HUES64 (cell line): Measurements from ENCODE around the gene ZNF43.

Experiments
- H3K27ac ChIP-seq: 2 replicates; pipeline ENCODE4 v1.7.0; 2013; ENCODE audit warnings: low read depth, low read length, inconsistent platforms
- H3K27me3 ChIP-seq: 2 replicates; pipeline ENCODE4 v1.6.1; 2013; ENCODE audit warnings: mild to moderate bottlenecking, low read length; ENCODE audit not compliant: insufficient read depth
- H3K36me3 ChIP-seq: 2 replicates; pipeline ENCODE4 v1.6.1; 2013; ENCODE audit warnings: mild to moderate bottlenecking, low read length; ENCODE audit not compliant: insufficient read depth
- H3K4me1 ChIP-seq: 2 replicates; pipeline ENCODE4 v1.6.1; 2013; ENCODE audit warnings: mild to moderate bottlenecking, low read length, moderate library complexity; ENCODE audit not compliant: insufficient read depth
- H3K4me3 ChIP-seq: 2 replicates; pipeline ENCODE4 v1.5.1; 2013; ENCODE audit warnings: mild to moderate bottlenecking, low read length, moderate library complexity
- H3K9ac ChIP-seq: 2 replicates; pipeline ENCODE4 v1.6.1; 2013; ENCODE audit warnings: mild to moderate bottlenecking, low read depth, low read length
- H3K9me3 ChIP-seq: 2 replicates; pipeline ENCODE4 v1.6.1; 2013; ENCODE audit warnings: low read depth, low read length; ENCODE audit not compliant: insufficient read depth
- WGBS: fragments of 150-250, 120-280 bp; methylation state at CpG from one replicate; pipeline ENCODE4 v1.1.7; 2013; ENCODE audit warnings: missing lambda C conversion rate; 5-methylcytosine and 5-hydroxymethylcytosine counted together

ZNF43 gene

DNA sequence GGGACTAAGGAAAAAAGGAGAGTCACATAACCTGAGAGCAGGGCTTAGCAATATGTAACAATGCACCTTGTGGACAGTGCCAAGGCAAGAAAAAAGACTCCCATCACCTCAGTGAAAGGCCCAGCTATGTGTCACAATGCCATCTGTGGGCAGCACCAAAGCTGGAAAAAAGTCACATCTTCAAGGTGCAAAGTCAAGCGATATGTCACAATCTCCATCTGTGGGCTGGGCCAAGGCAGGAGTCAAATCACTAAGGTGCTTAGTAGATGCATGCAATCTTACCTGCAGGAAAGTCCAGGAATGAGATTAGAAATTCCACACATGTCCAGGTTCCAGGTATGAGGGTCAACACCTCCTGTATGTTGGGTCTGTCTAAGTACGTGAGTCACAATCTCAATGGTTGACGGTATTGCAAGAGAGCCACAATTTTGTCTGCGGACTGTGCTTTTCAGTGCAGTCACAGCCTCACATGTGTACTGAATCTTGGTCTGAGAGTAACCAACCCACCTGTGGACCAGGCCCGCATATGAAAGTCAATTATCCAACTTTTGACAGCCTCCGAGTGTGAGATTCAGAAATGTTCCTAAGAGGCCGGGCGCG lies 14.8 kb upstream of the ZNF43 start:
- Histone ChIP-seq H3K9me3 (peaks cover 4% of the 10 kb centered on the region; the same call in 1 of the 2 replicates), H3K4me3 (peak overlapping the region; percentile 98), H3K4me1 (peaks cover 13% of the 10 kb centered on the region; the same call in 1 of the 2 replicates), H3K9ac (peak overlapping the region; percentile 99), H3K27me3 (no peaks in the 10 kb centered on the region; the same call in 1 of the 2 replicates), H3K36me3 (peaks cover 49% of the 10 kb centered on the region), H3K27ac (no peak overlapping the region)
- 48% methylated on average over 9 of the region's 9 CpGs for WGBS

DNA sequence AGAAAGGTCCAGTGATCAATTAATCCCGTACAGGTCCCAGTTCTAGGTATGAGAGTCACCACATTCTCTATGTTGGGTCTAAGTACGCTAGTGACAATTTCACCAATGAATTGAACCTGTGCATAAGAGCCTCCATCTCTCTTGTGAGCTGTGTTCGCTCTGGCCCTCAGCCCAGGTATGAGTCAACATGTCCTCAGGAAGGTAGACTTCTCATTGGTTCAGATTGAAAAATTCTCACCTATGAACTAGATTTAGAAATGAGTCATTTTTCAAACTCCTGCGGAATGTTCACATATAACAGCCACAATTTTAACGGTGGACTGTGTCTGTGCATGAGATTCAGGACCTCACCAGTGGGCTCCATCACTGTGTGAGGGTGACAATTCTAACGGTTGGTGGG lies 12.7 kb upstream of the ZNF43 start:
- H3K9me3 ChIP-seq, result peaks cover 4% of the 10 kb centered on the region; the same call in 1 of the 2 replicates
- H3K27me3 ChIP-seq, result no peaks in the 10 kb centered on the region
- no peak overlapping the region for H3K9ac ChIP-seq
- peaks cover 13% of the 10 kb centered on the region; the same call in 1 of the 2 replicates for H3K4me1 ChIP-seq
- no peak overlapping the region for H3K27ac ChIP-seq
- H3K36me3 ChIP-seq, result peaks cover 66% of the 10 kb centered on the region
- no peak overlapping the region for H3K4me3 ChIP-seq
- WGBS, result 80% methylated on average over 5 of the region's 6 CpGs

DNA sequence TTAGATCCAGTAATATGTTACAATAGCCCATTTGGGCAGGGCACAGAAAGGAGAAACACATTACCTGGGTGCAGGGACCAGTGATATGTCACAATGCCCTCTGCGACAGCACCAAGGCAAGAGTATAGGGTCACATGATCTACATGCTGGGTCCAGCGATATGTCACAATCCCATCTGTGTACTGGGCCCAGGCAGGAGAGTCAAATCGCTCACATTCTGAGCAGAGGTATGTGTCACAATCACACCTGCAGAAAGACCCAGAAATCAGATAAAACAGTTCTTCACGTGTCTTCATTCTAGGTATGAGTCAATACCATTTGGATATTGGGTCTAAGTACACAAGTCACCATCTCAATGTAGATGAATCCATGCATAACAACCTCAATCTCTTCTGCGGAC lies 7.1 kb upstream of the ZNF43 start:
- H3K27me3 ChIP-seq, result no peaks in the 10 kb centered on the region
- no peak overlapping the region for H3K4me3 ChIP-seq
- no peak overlapping the region for H3K27ac ChIP-seq
- H3K4me1 ChIP-seq, result no peaks in the 10 kb centered on the region
- H3K9me3 ChIP-seq, result no peaks in the 10 kb centered on the region
- 96% methylated on average over 5 of the region's 5 CpGs for WGBS
- H3K9ac ChIP-seq, result no peak overlapping the region
- peaks cover 92% of the 10 kb centered on the region for H3K36me3 ChIP-seq

DNA sequence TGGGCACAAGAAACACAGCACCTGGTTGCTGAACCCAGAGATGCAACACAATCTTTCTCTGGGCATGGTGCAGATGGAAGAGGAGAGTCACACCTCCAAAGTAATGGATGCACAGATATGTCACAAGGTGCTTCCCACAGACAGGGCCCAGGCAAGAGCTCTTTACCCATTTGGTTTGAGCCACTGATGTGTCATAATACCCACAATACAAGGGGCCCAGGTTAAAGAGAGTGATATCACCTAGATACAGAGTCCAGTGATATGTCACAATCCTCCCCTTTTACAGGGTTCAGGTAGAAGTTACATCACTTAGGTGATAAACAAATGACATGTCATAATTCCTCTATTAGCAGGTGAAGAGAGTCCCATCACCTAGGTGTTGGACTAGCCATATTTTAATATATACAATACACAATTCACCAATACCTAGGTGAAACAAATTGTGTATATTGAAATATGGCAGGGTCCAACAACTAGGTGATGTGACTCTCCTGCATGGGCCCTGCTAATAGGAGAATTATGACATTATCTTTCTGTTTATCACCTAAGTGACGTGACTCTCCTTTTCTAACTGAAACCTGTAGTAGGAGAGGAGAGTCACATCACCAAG lies 5.6 kb upstream of the ZNF43 start:
- Histone ChIP-seq H3K9ac (no peak overlapping the region), H3K36me3 (peaks cover 89% of the 10 kb centered on the region), H3K9me3 (no peaks in the 10 kb centered on the region), H3K4me3 (no peak overlapping the region), H3K27ac (no peak overlapping the region), H3K27me3 (no peaks in the 10 kb centered on the region), H3K4me1 (peaks cover 6% of the 10 kb centered on the region)
- WGBS, result 78% methylated on average over 1 of the region's 1 CpG

DNA sequence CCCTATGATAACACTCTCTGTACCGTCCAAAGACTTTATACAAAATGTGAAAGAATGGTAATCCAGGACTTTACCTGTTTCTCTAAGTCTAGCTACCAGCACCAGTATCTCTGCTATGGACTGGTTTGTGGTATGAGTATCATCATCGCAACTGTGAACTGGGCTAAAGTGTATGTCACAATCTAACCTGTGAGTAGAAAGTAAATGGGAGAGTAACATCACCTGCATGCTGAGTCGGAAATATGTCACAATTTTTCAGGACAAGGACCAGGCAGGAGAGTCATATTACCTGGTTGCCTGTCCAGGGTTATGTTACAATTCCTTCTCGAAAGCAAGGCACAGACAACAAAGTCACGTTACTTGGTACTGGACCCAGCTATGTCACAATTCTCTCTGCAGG lies 5.1 kb upstream of the ZNF43 start:
- Histone ChIP-seq H3K36me3 (peaks cover 84% of the 10 kb centered on the region), H3K9me3 (no peaks in the 10 kb centered on the region)
- WGBS, result 95% methylated on average over 5 of the region's 5 CpGs

DNA sequence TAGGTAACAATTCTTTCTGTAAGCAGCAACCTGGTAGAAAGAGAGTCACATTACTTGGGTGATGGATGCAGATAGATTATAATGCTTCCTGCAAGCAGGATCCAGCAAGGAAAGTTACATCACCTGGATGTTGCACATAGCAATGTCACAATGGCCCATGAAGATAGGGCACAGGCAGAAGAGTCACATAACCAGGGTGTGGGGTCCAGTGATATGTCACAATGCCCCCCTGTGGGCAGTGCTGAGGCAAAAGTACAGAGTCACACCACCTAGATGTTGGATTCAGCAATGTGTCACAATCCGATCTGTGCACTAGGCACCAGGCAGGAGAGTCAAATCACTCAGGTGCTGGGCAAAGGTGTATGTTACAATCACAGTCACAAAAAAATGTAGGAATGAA lies 4.0 kb upstream of the ZNF43 start:
- Histone ChIP-seq H3K4me3 (no peak overlapping the region), H3K27me3 (no peaks in the 10 kb centered on the region), H3K9ac (no peak overlapping the region), H3K9me3 (no peaks in the 10 kb centered on the region), H3K36me3 (peaks cover 74% of the 10 kb centered on the region), H3K27ac (no peak overlapping the region), H3K4me1 (peaks cover 9% of the 10 kb centered on the region)
- 100% methylated on average over 1 of the region's 1 CpG for WGBS

More for the DNA sequence above, 5.1 kb upstream of the ZNF43 start:
- H3K4me1 ChIP-seq, result peaks cover 9% of the 10 kb centered on the region
- no peak overlapping the region for H3K4me3 ChIP-seq
- H3K27me3 ChIP-seq, result no peaks in the 10 kb centered on the region
- H3K27ac ChIP-seq, result no peak overlapping the region
- no peak overlapping the region for H3K9ac ChIP-seq

DNA sequence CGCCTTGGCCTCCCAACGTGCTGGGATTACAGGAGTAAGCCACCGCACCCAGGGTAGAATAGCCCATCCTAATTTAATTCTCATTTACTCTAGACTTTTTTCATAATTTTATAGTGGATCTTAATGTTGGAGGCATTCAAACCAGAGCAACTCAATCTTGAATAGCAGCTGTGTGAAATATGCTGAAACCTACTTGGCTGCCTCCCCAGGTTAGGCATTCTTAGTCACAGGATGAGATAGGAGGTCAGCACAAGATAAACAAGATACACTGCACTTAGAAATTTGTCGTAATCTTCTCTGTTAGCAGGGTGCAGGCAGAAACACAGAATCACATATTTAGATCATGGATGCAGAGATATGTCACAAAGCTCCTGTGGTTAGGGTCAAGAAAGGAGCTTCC lies 2.7 kb upstream of the ZNF43 start:
- H3K4me3 ChIP-seq, result no peak overlapping the region
- 97% methylated on average over 4 of the region's 4 CpGs for WGBS
- peaks cover 62% of the 10 kb centered on the region for H3K36me3 ChIP-seq
- peaks cover 9% of the 10 kb centered on the region for H3K4me1 ChIP-seq
- H3K27ac ChIP-seq, result no peak overlapping the region
- no peaks in the 10 kb centered on the region for H3K27me3 ChIP-seq
- H3K9ac ChIP-seq, result no peak overlapping the region
- no peaks in the 10 kb centered on the region for H3K9me3 ChIP-seq

DNA sequence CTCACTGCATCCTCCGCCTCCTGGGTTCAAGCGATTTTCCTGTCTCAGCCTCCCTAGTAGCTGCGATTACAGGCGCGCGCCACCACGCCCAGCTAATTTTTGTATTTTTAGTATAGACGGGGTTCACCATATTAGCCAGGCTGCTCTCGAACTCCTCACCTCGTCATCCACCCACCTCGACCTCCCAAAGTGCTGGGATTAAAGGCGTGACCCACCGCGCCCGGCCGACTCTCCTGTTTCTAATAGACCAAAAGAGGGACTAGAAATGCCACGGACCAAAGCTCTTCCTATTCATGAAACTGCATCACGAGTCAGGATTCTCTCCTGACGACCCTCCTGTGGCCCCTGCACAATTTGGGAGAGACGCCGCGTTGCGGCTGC lies 563 bp downstream of the ZNF43 start:
- H3K4me3 ChIP-seq, result peak overlapping the region; percentile 84
- peaks cover 9% of the 10 kb centered on the region for H3K4me1 ChIP-seq
- H3K36me3 ChIP-seq, result peaks cover 35% of the 10 kb centered on the region
- peak overlapping the region; percentile 98 for H3K27ac ChIP-seq
- no peaks in the 10 kb centered on the region; the same call in 1 of the 2 replicates for H3K9me3 ChIP-seq
- WGBS, result 11% methylated on average over 23 of the region's 23 CpGs
- H3K9ac ChIP-seq, result peak overlapping the region; percentile 92
- no peaks in the 10 kb centered on the region for H3K27me3 ChIP-seq

DNA sequence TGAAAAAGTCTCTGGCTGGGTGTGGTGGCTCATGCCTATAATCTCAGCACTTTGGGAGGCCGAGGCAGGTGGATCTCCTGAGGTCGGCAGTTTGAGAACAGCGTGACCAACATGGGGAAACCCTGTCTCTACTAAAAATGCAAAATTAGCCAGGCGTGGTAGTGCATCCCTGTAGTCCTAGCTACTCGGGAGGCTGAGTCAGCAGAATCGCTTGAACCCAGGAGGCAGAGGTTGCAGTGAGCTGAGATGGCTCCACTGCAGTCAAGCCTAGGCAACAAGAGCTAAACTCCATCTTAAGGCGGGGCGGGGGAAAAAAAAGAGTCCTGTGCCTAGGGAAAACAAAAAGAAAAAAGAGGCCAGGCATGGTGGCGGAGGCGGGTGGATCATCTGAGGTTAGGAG lies 2.2 kb downstream of the ZNF43 start:
- 94% methylated on average over 10 of the region's 10 CpGs for WGBS

DNA sequence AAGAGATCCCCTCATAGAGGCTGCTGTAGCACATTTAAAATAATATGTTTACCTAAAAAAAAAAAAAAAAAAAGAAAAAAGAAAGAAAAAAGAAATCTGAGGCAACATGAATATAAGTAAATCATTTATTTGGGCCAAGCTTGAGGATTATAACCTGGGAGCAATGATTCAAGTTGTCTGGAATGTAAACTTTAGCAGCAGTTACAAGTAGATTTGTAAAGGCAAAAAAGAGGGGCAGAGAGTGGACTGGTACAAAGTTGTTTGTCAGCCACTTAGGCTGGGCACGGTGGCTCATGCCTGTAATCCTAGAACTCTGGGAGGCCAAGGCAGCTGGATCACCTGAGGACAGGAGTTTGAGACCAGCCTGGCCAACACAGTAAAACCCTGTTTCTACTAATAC lies 11.3 kb downstream of the ZNF43 start:
- H3K9me3 ChIP-seq, result peaks cover 3% of the 10 kb centered on the region; the same call in 1 of the 2 replicates

More for the DNA sequence above, 2.2 kb downstream of the ZNF43 start:
- H3K36me3 ChIP-seq, result peaks cover 29% of the 10 kb centered on the region
- H3K9me3 ChIP-seq, result no peaks in the 10 kb centered on the region; the same call in 1 of the 2 replicates
- H3K4me3 ChIP-seq, result no peak overlapping the region
- H3K4me1 ChIP-seq, result peaks cover 9% of the 10 kb centered on the region
- no peak overlapping the region for H3K9ac ChIP-seq
- H3K27me3 ChIP-seq, result no peaks in the 10 kb centered on the region
- no peak overlapping the region for H3K27ac ChIP-seq

DNA sequence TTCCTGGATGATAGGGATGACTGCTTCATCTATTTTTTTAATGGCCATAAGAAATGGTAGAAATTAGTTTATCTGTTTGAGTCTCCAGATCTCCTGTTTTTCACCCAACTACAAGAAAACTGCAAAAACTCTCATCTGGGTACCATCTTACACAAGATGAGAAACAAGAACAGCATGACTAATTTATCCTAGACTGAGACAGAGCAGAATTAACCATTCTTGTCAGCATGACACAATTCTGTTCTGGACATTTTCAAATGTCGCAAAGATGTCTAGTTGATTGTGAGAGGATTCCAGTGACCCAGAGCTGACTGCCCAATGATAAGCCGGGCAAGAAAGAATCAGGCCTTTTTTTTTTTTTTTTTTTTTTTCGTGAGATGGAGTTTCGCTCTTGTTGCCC lies 12.8 kb downstream of the ZNF43 start:
- Histone ChIP-seq H3K4me1 (no peaks in the 10 kb centered on the region), H3K27ac (no peak overlapping the region), H3K4me3 (no peak overlapping the region), H3K36me3 (peaks cover 39% of the 10 kb centered on the region), H3K9ac (no peak overlapping the region), H3K27me3 (no peaks in the 10 kb centered on the region), H3K9me3 (peaks cover 3% of the 10 kb centered on the region; the same call in 1 of the 2 replicates)
- 100% methylated on average over 3 of the region's 4 CpGs for WGBS

More for the DNA sequence above, 11.3 kb downstream of the ZNF43 start:
- Histone ChIP-seq H3K4me3 (no peak overlapping the region), H3K4me1 (no peaks in the 10 kb centered on the region), H3K27ac (no peak overlapping the region), H3K27me3 (no peaks in the 10 kb centered on the region), H3K9ac (no peak overlapping the region), H3K36me3 (peaks cover 34% of the 10 kb centered on the region)
- WGBS, result 92% methylated on average over 1 of the region's 1 CpG
